Astrocyte of the hippocampus (primary cell): ENCODE data around the gene EPN2.
A peak's percentile ranks its signal among the peaks of the same experiment; 100 is the strongest.

Experiments used
- DNase-seq: peaks from one replicate; pipeline ENCODE4 v3.0.0; 2011; ENCODE audit warnings: low read depth, low spot score

The EPN2 gene

GRCh38 chr17:19330271-19330670 is 93.1 kb downstream of the EPN2 start:
- DNase-seq: no peak

- peak; percentile 89 for DNase-seq
Measured at GRCh38 chr17:19331134-19331533, 94.0 kb downstream of the EPN2 start.

GRCh38 chr17:19331543-19332245 is 94.5 kb downstream of the EPN2 start:
- no peak for DNase-seq

DNA sequence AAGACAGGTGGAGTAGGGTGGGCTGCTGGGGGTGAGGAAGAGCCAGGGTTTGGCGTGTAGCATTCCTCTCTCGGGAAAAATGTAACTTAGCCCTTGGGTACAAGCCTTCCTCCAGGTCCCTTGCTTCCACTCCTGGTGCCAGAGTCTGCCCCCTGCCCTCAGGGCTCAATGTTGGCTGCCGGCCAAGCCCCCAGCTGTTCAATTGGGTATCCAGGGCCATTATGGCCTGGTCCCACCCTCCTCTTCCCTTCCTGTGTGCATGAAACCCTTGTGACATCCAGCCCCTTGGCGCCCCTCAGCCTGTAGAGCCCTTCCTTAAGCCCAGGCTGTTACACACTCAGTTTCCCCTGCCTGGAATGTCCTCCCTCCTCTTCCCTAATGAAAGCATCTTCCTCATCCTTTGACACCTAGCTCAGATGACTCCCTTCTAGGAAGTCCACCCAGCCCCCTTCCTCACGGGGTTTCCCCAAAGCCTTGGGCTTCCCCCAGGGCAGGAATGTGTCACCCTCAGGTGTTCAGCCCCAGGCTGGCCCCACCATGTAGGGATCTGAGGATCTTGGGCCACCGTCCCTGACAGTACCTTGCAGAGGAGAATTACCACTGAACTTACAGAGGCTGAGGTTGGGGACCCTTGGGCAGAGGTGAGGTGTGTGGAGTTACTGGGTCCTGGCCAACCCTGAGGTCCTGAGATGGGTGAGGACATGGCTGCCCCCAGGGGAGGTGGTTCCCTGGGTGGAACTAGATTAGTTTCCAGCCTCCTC is 95.4 kb downstream of the EPN2 start:
- DNase-seq: no peak

GRCh38 chr17:19333132-19333440 is 95.9 kb downstream of the EPN2 start:
- no peak for DNase-seq

DNA sequence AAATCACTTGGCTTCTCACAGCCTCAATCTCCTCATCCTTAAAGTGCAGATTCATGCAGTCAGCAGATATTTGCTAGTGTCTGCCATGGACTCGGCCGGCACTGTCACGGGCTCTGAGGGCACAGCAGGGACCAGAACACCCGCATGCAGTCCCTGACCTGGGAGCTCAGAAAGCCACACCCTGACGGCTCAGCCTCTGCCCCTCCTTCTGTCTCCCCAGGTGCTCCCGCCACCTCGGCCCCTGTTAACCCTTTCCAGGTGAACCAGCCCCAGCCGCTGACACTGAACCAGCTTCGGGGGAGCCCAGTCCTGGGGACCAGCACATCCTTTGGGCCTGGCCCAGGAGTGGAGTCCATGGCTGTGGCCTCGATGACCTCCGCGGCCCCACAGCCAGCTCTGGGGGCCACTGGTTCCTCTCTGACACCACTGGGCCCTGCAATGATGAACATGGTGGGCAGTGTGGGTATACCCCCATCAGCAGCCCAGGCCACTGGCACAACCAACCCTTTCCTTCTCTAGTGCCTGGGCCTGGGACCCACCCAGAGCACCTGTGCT is 96.6 kb downstream of the EPN2 start:
- no peak for DNase-seq

GRCh38 chr17:19334331-19334730 is 97.2 kb downstream of the EPN2 start:
- no peak for DNase-seq

- no peak for DNase-seq
Measured at GRCh38 chr17:19335951-19336631, 98.9 kb downstream of the EPN2 start.

DNA sequence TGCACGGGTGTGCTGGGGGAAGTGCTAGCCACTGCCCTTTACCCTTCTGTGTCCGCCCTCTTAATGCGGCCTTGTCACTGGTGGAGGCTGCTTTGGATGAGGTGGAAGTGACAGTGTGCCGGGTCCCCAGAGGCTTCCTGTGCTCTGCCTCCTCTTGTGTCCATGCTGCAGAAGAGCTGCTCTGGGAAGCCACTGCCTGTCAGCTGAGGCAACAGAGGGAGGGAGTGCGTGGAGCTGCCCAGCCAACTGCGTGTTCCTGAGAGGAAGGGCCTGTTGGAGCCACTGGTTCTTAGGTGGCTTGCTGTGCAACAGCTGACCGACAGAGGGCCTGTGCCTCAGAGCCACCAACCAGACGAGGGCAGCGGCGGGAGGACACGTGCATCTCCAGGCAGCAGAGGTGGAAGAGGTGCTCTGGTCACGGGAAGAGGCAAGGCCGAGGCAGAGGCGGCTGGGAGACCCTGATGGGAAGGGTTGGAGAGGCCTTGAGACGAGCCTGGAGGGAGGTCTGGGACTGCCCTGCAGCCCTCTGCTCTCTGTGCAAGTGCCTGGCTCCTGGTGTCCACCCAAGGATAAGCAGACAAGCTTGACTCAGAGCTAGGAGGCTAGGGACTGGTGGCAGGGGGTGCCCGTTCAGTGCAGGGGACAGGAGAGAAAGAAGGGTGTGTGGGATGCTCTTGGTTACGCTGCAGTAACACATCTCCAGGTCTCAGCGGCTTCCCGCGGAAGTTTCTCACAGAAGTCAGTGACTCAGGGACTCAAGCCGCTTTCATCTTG is 100.0 kb downstream of the EPN2 start:
- DNase-seq: peak; percentile 55

GRCh38 chr17:19337712-19338023 is 100.5 kb downstream of the EPN2 start:
- no peak for DNase-seq

DNA sequence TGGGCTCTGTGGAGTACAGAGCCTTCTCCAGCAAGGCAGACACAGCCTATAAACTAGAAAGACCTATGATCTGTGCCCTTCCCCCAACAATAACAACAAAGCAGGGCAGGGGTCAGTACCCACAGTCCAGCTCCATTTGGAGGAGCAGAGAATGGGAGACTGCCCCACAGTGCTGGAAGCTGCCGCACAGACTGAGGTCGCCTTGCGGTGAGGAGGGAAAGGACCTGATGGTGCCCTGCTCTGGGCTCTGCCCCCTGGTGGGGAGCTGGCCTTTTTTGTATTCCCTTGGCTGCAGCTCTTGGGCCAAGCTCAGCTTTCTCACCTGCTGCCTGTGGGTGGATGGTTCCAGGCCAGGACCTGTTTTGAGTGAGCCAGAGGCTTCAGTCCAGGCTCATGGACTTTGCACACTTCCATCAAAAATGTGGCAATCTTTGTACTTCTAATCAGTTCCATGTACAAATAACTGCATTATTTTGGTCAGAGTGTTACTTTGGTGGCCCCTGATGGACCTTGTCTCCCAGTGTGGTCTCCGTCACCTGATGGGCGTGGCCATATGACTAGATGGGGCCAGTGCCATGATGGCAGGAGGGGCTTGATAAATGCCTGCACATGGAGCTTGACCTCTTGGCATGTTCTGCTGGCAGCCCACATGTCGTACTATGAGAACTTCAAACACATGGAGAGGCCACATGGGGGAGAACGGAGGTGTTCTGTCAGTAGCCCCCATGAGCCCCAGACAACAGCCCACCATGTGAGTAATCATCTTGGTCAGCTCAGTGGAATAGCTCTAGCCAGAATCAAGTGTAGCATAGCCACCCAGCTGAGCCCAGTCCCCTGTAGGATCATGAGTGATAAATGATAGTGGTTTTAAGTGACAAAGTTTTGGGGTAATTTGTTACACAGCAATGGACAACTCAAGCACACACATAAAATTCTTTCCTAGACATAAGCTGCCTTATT is 101.1 kb downstream of the EPN2 start:
- peak; percentile 54 for DNase-seq

DNA sequence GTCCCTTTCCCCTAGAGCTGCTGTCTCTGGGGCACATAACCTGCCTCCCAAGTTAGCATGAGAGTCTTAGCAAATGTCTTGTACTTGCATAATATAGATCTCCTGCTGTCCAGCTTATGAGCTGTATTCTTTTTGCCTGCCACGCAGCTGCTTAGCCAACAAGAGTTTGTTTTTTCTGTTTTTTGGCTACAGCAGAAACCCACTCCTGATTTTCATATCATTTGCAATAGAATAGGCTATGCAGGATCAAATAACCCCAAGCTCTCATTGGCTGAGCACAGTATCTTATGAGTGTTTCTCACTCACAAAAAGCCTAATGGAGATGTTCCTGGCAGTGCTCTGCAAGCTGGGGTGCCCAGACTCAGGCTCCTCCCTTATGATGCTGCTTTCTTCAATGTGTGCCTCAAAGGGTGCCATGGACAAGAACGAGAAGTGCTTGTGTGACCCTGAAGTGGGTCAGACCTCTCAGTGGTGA is 102.2 kb downstream of the EPN2 start:
- DNase-seq: no peak

DNA sequence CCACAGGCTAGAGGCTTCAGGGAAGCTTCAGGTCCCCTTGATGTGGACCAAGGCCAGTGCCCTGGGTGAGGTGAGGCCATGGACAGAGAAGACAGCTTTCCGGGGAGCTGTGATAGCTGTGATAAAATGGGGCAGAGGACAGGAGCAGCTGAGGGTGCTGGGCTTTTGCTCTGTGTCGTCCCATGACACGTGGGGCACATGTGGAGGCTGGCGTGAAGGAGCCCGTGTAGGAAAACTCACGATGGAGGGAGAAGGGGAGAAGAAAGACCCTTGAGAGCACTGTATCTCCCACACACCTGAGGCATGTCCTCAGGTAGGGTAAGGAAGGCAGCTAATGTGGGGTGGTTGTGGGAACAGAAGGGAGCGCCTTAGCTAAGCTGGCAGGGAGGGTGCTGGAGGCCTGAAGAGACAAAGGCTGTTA is 104.1 kb downstream of the EPN2 start:
- DNase-seq: no peak

- peak; percentile 55 for DNase-seq
Measured at GRCh38 chr17:19341641-19342610, 104.8 kb downstream of the EPN2 start.

DNA sequence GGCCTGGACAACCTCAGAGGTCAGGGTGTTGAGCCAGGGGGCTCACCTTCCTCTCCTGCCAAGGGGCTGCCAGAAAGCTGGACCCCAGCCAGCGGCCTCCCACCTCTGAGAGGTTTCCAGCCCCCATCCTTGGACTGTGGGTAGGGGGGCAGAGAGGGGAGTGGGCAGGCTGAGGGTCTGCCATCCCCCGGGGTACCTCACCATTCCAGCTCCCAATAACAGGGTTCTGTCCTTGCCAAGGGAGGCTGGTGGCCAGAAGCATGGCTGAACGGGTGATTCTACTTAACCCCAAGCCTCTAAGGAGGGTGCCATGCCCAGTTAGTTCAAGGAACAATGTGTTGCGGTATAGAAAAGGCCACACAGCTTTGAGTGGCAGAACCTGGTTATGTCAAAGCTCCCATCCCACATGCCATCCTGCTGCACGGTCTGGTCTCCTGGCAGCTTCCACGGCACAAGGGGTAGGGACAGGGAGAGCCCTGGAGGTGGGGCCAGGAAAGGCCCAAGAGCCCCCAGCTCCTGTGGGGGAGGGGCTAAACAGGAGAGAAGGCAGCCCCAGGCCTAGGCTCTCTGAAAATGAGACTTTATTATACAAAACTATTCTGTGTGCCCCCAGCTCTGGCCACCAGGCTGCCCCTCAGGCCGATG is 105.6 kb downstream of the EPN2 start:
- no peak for DNase-seq

DNA sequence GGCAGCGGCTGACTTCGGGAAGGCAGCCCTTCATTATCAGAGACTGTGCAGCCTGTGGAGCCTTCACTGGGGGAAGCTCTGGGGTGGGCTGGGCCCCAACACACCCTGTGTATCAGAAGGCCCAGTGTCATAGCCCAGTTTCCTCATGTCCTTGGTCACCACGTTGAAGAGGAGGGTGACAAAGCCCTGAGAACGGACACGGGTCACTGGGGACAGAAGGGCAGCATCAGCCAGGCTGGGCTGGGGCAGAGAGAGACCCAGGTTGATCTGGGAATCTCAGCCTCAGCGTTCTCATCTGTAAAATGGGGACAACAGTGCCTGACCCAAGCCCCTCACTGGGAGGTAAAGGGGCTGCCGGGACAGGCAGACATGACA is 106.1 kb downstream of the EPN2 start:
- no peak for DNase-seq

GRCh38 chr17:19343671-19344151 is 106.5 kb downstream of the EPN2 start:
- DNase-seq: no peak

DNA sequence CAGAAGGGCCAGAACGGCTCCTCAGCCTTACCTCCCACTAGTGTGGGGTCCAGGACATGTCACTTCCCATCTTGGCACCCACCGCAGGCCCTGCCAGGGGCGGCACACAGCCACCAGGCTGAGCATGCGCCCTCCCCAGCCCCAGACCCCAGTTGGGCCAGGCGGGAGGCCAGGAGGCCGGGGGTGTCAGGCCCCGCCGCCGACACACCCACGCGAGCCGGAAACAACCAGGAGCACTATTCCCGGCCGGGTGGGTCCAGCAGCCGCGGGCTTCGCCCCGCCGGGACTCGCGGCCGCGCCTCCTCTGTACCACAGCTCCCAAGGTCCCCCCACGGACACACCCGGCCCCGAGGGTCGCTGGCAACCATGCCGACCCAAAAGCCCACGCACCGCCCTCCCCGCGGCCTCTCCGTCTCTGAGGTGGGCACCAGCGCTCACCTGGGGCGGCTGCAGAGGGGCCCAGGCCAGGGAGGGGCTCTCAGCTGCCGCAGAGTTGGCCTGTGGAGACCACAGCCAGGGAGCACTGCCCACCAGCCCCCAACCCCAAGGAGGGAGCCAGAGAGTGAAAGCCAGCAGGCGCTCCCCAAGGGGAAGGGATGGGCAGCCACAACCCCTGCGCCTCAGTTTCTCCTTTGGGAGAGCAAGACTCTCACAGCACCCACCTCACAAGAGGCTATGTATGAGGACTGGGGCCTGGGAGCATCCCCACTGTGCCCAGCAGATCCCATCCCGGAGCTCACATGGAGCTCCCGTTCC is 107.3 kb downstream of the EPN2 start:
- no peak for DNase-seq
